H1 (cell line): ENCODE measurements around the gene ZDHHC17. TPM values are rescaled to one million over a fixed set of nuclear protein-coding genes. Genes with fewer than 3 reads are reported as not detected.

Source experiments
- HDAC2 ChIP-seq, 2 experiments: fragments of 300-600 bp in 1 of 2; sonication (generic) in 1 of 2; IDR thresholded peaks; 2 replicates each; pipeline ENCODE4 v1.6.1; 2011 to 2012; ENCODE audit warnings: low read depth in 2 of 2, low read length in 2 of 2, mild to moderate bottlenecking in 2 of 2, moderate library complexity in 2 of 2, borderline replicate concordance in 1 of 2, inconsistent platforms in 1 of 2
- polyA plus RNA-seq, 7 experiments: library from polyadenylated mRNA; depleted of rRNA in 3 of 7; stranded (reverse) in 5 of 7; unstranded in 2 of 7; fragments of >200 nt in 5 of 7; fragments of 200-250 nt in 2 of 7; gene quantifications; 1 replicate in 5 of 7; 2 replicates in 1 of 7; 4 replicates in 1 of 7; pipeline versions ENCODE4 v1.2.1 to v1.2.3, GENCODE V29; 2011 to 2013; ENCODE audit warnings: missing spikeins in 2 of 7, mixed read lengths in 2 of 7
- total RNA-seq: library from RNA; stranded (reverse); fragmentation: NEBNext Ultra II Directional; extraction: Animal tissue kit (Norgen Biotek cat#: 25700); gene quantifications from 2 replicates; pipeline ENCODE4 v1.2.1, GENCODE V29; 2021

The ZDHHC17 gene
- total and polyA plus RNA-seq, 2 of the 8 experiments (the other 6 are each of a cell fraction or from before 2014, with no cell fraction given), result 27.6 to 28.9 TPM

DNA sequence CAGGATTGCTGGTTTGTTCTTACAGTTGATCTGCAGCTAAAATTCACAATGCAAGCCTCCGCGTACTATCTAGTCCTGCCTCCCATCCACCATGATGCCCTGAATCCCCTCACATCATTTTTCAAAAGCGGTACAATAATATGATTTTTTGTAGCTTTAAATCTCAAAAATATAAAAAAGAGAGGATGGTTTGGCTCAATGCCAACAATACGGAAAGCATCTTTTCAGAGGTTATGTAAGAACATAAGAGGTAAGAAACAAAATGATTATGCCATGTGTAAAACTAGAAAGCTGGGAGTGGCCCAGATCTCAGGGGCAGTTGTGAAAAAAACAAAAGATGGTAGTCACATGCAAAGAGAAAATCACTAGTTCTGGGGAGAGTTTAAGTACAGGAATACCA lies 24.0 kb upstream of the ZDHHC17 start (continued):
- no peak for TF ChIP-seq HDAC2 (IDR thresholded peaks at IDR 0.05; ENCODE audit: borderline replicate concordance in 1 of 2, low read depth in 2 of 2, low read length in 2 of 2)
